ENCODE measurements around the gene CISTR.
"Not testable (repeated sequence)": the region's sequence is repeated elsewhere in the genome, so short reads cannot be mapped to it uniquely, and the experiment has no call there.

CISTR gene

DNA sequence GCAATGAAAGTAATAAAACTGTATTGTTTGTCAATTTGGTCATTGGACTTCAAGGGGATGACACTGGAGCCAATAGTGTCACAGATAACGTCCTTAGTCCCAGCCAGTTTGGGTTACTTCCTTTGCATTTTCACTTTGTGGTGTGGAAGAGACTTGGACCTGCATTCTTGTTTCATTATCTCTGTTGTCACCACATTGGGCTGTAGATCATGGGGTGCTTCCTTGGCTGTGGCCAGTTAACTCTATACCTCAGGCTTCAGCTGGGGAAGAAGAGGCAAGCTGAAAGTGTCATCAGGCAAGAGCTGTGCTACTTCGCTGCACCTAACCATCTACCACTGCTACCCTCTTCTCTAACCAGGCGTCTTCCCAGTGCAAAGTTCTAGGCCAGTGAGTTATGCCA lies 15.1 kb upstream of the CISTR start:
- no peak for DNase-seq
- in situ Hi-C loops (cut with MboI; ENCODE audit: low pct_unique_long_range_greater_than_20kb, low sequenced_read_pairs), result no loop called here

GRCh38 chr12:53765891-53766290 lies 14.1 kb upstream of the CISTR start:
- DNase-seq, result no peak
- in situ Hi-C loops (cut with MboI; ENCODE audit: low pct_unique_long_range_greater_than_20kb, low sequenced_read_pairs), result no loop called here

- in situ Hi-C loops (cut with MboI; ENCODE audit: low pct_unique_long_range_greater_than_20kb, low sequenced_read_pairs), result no loop called here
- no peak for DNase-seq
Measured at GRCh38 chr12:53764615-53765014, 12.8 kb upstream of the CISTR start.

GRCh38 chr12:53762793-53763192 lies 11.0 kb upstream of the CISTR start:
- in situ Hi-C loops (cut with MboI; ENCODE audit: low pct_unique_long_range_greater_than_20kb, low sequenced_read_pairs); DNase-seq: not testable (repeated sequence)

DNA sequence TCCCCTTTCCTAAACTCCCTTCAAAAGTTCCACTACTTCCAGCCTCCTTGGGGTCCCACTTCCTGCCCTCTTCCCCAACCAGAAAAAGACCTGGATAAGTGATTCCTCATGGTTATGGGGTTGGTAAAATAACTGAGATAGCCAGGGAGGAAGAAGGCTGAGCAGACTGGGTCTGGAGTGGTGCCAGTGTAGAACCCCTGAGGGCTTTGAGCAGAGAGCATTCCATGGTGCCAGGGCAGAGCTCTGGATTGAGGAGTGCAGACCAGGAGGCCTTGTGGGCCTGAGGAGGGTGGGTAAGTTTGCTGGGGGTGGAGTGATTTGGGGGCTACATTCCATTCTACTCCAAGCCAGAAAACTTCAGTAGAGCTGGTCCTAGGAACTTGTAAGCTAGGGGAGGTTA lies 9.5 kb upstream of the CISTR start:
- in situ Hi-C loops (cut with MboI; ENCODE audit: low pct_unique_long_range_greater_than_20kb, low sequenced_read_pairs), result no loop called here
- no peak for DNase-seq

GRCh38 chr12:53759261-53759660 lies 7.5 kb upstream of the CISTR start:
- in situ Hi-C loops (cut with MboI; ENCODE audit: low pct_unique_long_range_greater_than_20kb, low sequenced_read_pairs), result no loop called here
- DNase-seq, result no peak

GRCh38 chr12:53758730-53759103 lies 6.9 kb upstream of the CISTR start:
- no peak for DNase-seq

GRCh38 chr12:53758081-53758729 lies 6.4 kb upstream of the CISTR start:
- in situ Hi-C loops (cut with MboI; ENCODE audit: low pct_unique_long_range_greater_than_20kb, low sequenced_read_pairs), result no loop called here
- DNase-seq, result peak; percentile 52

More at GRCh38 chr12:53758730-53759103, 6.9 kb upstream of the CISTR start:
- in situ Hi-C loops (cut with MboI; ENCODE audit: low pct_unique_long_range_greater_than_20kb, low sequenced_read_pairs), result no loop called here

DNA sequence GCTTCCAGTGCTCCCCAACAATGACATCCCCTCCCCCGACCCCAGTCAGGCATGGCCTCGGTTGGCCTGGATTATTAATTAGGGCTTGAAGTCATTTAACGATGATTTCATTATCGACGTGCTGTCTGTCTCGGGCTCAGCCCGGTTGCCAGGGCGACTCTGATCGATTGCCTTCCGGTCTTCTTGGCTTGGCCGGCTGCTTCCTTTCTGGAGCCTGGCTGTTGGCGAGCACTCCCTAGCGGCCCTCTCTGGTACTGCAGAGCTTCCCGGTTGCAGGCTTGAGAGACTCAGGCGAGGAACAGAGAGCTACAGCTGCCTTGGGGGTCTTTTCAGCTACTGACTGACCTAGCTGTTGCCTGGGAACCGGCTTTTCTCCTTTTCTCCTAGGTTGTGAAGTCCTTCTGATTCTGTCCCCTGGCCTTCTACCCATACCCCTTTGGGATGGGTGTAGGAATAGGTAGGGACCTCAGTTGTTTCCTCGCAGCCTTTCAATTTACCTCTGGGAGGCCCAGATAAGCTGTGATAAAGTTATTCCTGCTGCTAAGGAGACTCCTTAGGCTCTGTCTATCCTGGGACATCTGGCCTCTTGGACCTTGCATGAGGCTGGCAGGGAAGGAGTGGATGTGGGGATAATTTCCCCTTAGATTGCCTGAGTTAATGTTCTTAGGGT lies 5.5 kb upstream of the CISTR start:
- DNase-seq, result peak; percentile 92

DNA sequence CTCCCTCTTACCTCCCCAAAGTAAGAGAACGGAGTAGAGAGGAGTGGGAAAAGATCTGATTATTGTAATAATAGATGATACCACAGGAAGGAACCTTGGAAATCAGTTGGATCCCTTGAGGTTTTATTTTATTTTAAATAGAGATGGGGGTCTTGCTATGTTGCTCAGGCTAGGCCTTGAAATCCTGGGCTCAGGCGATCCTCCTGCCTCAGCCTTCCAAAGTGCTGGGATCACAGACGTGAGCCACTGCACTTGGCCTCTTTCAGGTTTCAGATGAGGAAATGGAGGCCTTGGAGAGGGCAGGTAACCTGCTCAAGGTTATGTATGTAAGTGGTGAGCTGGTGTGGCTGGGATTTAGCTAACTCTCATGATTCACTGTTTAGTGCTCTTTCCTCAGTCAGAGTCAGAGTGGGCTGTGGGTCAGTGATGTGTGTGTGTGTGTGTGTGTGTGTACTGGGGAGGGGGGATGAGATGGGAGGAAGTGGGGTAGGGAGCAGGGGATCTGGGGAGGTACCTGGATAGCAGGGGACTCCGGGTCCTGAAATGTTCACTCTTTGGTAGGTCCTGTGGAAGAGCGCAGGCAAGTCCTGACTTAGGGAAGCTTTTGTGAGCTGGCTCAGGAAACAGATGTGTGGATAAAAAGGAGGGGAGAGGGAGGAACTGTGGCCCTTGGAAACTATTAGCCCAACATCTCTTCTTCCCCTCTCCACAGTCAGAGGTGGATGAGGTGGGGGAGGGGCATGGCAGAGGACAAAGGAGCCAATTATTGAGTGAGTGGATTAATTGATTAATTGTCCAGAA lies 4.7 kb upstream of the CISTR start:
- peak; percentile 71 for DNase-seq
- in situ Hi-C loops (cut with MboI; ENCODE audit: low pct_unique_long_range_greater_than_20kb, low sequenced_read_pairs), result no loop called here

More for the DNA sequence above, 5.5 kb upstream of the CISTR start:
- in situ Hi-C loops (cut with MboI; ENCODE audit: low pct_unique_long_range_greater_than_20kb, low sequenced_read_pairs), result no loop called here

DNA sequence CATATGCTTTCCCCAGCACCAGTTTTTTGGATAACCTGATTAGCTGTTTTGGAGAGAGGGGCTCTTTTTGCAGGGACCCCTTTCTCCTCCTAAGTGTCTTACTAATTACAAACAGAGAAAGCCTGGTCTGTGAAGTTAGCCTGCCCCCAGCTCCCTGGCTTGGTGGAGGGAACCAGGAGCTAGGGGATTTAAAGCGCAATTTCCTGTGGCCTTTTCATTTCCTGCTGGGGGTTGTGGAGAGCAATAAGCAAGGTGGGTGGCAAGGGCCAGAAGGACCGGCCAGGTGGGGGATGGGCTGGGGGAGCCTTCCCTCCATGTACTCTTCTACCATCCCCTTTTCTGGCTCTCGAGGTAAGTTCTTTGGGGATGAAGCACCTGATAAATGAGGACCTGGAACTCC lies 4.1 kb upstream of the CISTR start:
- in situ Hi-C loops (cut with MboI; ENCODE audit: low pct_unique_long_range_greater_than_20kb, low sequenced_read_pairs), result no loop called here
- peak; percentile 64 for DNase-seq

DNA sequence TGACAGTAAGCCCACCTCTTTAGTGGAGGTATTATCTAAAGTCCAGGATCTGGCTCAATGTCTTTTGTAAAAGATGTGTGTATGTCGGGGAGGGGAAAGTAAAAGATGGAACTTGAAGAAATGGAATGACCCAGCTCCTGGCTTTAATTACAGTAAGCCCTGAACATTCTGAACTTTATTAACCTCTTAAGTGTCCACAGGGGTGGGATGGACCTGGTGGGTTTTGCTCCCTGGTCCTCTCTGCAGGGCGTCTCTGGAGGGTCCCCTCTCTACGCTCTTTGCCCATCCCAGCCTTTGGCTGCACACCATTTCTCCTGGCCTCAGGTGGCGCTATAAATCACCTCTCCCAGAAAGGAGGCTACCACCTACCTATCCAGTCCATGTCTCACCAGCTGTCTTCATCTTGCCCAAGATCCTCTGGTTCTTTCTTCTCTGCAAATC lies 3.7 kb upstream of the CISTR start:
- peak; percentile 52 for DNase-seq
- in situ Hi-C loops (cut with MboI; ENCODE audit: low pct_unique_long_range_greater_than_20kb, low sequenced_read_pairs), result no loop called here

- peak; percentile 48 for DNase-seq
- in situ Hi-C loops (cut with MboI; ENCODE audit: low pct_unique_long_range_greater_than_20kb, low sequenced_read_pairs), result no loop called here
Measured at GRCh38 chr12:53754633-53755264, 3.0 kb upstream of the CISTR start.

DNA sequence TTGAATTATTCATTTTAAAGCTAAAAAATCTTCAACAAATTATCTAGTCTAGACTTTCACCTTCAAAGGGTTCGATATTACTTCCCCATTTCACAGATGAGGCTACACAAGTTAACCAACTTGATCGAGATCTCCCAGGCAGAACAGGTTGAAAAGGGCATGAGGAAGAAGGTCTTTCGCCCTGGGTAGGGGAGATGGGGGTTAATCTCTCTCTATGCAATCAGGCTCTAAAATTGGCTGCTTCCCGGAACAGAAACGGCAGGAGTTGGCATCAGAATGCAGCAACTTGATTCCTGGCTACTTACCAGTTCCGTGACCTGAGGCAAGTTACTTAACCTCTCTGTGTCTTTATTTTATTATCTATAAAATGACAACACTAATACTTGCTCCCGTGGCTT lies 2.4 kb upstream of the CISTR start:
- peak; percentile 28 for DNase-seq
- in situ Hi-C loops (cut with MboI; ENCODE audit: low pct_unique_long_range_greater_than_20kb, low sequenced_read_pairs), result no loop called here

DNA sequence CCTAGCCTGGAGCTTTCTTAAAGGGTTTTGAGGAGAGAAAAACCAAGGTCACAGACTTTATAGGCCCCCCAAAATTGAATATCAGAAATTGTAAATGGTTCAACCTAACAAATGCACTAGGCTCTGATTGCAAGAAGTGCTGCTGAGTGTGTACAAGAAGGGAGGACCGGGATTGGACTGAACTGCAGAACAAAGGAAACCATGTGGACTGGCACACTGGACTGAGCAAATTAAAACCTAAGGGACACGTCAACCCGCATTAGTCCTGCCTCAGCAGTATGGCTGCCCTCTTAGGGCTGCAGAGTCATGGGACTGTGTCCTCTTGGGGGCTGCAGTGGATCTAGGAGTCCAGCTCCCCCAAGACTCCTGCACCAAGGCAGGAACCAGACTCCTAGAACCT lies 842 bp upstream of the CISTR start:
- DNase-seq, result peak; percentile 9

GRCh38 chr12:53752192-53752601 lies 418 bp upstream of the CISTR start:
- in situ Hi-C loops (cut with MboI; ENCODE audit: low pct_unique_long_range_greater_than_20kb, low sequenced_read_pairs), result no loop called here
- no peak for DNase-seq

More for the DNA sequence above, 842 bp upstream of the CISTR start:
- in situ Hi-C loops (cut with MboI; ENCODE audit: low pct_unique_long_range_greater_than_20kb, low sequenced_read_pairs), result no loop called here

- in situ Hi-C loops (cut with MboI; ENCODE audit: low pct_unique_long_range_greater_than_20kb, low sequenced_read_pairs), result no loop called here
- peak; percentile 76 for DNase-seq
Measured at GRCh38 chr12:53750812-53751335, 905 bp downstream of the CISTR start.

GRCh38 chr12:53749986-53750811 lies 1.6 kb downstream of the CISTR start:
- in situ Hi-C loops (cut with MboI; ENCODE audit: low pct_unique_long_range_greater_than_20kb, low sequenced_read_pairs), result no loop called here
- DNase-seq, result no peak

Data from KBM-7 (cell line).